LoVo (cell line): ENCODE results near the gene CCDC110.

Experiments
- DNase-seq: peaks from one replicate; pipeline ENCODE4 v3.0.0-alpha.2; 2016; ENCODE audit warnings: low spot score

Gene CCDC110

DNA sequence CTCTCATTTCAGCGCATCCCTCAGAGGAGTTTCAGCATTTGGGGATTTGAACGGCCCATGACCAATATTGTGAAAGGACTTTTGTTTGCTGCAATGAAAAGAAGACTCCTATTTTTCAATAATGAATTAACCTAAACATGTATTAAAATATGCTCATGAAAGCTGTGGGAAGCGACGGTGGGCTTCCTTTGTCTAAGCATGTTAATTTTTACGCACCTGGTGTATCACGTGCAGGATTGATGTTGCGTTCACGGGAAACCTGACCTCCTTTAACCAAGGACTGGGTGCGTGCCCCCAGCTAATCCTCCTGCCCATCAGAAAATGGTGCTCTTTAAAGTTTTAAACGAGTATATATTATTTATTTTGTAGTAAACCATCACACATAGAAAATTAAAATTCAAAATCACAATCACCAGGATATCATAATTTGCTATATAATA lies 590 bp upstream of the CCDC110 start:
- no peak for DNase-seq

DNA sequence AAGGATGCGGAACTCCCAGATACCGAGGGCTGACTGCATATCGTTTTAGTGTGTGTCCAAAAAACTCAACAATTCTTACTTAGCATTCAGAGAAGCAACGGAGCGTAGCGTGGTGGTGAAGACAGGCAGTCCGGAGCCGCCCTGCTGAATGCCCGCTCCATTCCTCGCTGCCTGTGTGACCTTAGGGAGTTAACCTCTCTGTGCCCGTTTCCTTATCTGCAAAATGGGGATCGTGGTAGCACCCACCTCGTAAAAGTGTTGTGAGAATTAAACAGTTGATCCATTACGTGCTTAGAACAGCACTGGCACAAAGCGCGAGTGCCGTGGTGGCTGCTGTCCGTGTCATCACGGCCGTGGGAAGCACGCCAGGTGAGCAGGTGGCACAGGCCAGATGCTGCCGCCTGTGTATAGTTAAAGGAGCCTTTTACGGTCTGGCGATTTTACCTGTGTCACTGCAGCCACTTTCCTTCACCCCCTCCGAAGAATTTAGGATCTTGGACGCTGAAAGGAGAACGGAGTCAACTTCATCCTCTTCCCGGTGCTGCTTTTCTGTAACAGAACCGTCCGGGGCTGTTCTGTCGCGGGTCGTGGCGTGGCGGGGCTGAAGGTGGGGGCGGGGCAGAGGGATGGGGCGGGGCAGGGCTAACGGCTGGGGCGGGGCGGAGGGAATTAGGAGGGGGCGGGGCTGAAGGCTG lies 885 bp downstream of the CCDC110 start:
- no peak for DNase-seq

DNA sequence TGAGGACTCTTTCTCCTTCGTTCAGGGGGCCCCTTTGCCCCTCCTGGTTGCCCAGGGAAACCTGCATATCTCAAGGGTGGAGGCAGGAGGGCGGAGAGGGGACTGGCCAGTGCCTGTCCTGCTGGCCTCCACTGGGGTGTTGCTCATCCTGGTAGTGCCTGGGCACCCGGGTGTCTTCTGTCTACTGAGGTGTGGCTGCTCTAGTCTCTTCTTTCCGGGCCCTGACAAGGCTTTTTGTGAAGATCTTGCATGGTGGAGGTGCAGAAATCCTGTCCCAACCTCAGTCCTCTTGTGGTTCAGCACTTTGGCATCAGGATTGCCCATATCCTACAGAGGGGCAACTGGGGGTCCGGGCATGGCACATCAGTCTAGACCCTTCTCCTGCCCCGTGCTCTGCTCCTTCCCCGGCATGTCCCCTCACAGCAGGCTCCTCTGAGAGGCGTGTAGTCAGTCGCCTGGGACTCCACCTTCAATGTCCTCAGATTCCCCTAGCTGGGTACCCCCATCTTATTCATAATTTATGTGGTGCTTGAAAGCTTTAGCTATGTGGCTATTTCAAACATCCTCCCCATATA lies 1.9 kb downstream of the CCDC110 start:
- DNase-seq = no peak

GRCh38 chr4:185468999-185469398 lies 2.5 kb downstream of the CCDC110 start:
- DNase-seq = no peak

GRCh38 chr4:185467991-185468390 lies 3.5 kb downstream of the CCDC110 start:
- no peak for DNase-seq

- no peak for DNase-seq
Observed at GRCh38 chr4:185467101-185467500, 4.4 kb downstream of the CCDC110 start.

- no peak for DNase-seq
Observed at GRCh38 chr4:185465707-185466106, 5.8 kb downstream of the CCDC110 start.

GRCh38 chr4:185464887-185465286 lies 6.6 kb downstream of the CCDC110 start:
- DNase-seq = no peak

DNA sequence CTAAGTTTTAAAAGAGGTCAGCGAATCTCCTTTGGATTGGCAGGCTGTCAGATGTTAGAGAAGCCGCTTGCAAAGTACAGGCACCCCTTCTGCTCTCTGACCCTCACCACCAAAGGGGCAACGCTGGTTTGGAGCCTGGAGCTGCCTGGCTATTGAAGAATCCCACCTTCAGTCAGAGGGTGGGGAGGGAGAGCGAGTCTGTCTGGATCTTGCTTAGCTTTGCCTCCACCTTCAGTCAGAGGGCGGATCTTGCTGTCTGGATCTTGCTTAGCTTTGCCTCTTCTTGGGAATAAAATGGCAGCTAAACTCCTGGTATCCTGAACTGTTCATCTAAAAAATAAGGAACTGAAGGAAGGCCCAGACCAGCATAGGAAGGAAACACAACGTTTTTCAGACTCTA lies 7.3 kb downstream of the CCDC110 start:
- no peak for DNase-seq

GRCh38 chr4:185463541-185463940 lies 8.0 kb downstream of the CCDC110 start:
- no peak for DNase-seq

DNA sequence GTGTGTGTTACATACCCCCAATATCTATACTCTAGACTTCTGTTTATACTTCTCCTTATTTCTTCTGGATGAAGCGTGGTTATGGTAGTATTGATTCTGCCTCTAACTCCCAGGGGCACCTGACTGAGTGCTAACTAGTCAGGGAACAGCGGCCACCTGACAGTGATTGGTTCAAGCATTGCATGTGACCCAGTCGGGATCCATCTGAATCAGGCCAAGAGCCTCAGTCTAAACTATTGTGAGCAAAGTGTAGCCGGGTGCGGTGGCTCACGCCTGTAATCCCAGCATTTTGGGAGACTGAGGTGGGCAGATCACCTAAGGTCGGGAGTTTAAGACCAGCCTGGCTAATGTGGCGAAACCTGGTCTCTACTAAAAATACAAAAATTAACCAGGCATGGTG lies 10.0 kb downstream of the CCDC110 start:
- DNase-seq = no peak

- no peak for DNase-seq
Observed at GRCh38 chr4:185457136-185457535, 14.4 kb downstream of the CCDC110 start.

- DNase-seq = no peak
Observed at GRCh38 chr4:185456131-185456530, 15.4 kb downstream of the CCDC110 start.

- DNase-seq = no peak
Observed at GRCh38 chr4:185445209-185445608, 26.3 kb downstream of the CCDC110 start.

GRCh38 chr4:185441479-185441878 lies 30.1 kb downstream of the CCDC110 start:
- DNase-seq = no peak

GRCh38 chr4:185437809-185438208 lies 33.7 kb downstream of the CCDC110 start:
- no peak for DNase-seq

DNA sequence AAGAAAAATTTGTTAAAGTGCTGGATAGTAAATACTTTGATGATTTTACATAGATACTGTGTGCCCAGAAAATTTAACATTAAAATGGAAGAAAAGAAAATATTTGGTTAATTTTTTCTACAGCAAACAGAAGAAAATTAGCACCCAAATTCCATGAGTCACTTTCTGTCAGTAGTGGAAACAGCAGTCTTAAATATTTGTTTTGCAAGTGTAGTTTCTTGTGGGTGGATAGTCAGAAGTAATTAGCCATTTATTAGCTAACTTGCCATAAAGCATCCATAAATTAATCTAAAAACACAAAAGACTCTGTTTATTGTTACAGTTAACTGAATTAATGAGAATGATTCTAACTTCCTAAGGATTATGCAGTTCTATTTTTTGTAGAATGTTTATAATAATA lies 36.1 kb downstream of the CCDC110 start:
- no peak for DNase-seq

- DNase-seq = no peak
Observed at GRCh38 chr4:185429660-185430059, 41.9 kb downstream of the CCDC110 start.

DNA sequence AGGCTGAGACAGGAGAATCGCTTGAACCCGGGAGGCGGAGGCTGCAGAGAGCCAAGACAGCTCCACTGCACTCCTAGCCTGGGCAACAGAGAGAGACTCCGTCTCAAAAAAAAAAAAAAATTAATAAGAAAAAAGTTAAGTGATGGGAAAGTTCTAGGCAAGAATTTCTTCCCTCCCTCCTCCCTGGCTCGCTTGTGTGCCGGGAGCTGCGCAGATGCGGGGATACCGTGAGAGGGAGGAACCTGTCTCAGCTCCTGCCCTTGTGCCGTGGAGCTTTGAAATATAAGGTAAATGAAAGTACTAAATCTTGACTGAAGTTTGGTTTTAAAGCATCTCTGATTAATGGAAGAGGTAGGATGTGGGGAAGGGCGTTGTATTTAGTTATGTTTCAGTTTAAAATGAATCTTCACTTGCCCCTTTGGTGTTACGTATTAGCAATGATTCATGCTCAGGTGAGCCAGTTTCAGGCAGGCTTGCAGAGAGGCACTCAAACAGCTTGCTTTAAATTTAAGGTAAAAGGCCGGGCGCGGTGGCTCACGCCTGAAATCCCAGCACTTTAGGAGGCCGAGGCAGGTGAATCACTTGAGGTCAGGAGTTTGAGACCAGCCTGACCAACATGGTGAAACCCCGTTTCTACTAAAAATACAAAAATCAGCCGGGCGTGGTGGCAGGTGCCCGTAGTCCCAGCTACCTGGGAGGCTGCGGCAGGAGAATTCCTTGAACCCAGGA lies 44.4 kb downstream of the CCDC110 start:
- DNase-seq = no peak

DNA sequence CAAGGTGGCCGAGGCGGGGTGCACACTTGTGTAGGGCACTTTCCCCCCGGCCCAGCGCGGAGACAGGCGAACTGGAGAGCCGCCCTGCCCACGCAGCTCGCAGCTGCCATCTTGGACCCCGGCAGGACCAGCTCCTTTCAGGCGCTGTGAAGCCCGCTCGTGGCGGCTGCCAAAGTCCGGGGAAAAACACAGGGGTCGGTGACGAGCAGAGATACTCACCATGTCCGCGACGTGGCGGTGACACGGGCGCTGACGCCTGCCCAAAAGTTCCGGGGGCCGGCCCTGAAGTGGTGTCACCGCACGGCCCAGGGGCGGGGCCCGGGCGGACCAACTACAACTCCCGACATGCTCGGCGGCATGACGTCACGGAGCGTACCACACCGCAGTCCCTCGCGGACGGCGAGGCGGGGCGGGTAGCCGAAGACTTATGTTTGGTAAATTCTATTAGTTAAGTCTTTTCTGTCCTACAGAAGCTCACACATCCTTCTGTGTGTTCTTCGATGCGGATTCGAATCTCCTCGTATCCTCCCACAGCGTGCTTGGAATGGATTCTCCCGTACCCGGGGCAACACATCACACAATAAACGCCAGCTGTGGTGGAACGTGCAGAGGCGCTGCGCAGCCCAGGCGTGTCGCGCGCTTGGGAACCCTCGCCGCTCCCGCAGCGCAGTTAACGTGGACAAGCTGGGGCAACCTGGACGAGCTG lies 45.7 kb downstream of the CCDC110 start, which contains the start of gene UFSP2:
TSS of gene UFSP2 (minus strand) at position 318 of the 706 bp plus-strand sequence. CDS start at position 222, 96 bp downstream.
- peak; percentile 85 for DNase-seq

DNA sequence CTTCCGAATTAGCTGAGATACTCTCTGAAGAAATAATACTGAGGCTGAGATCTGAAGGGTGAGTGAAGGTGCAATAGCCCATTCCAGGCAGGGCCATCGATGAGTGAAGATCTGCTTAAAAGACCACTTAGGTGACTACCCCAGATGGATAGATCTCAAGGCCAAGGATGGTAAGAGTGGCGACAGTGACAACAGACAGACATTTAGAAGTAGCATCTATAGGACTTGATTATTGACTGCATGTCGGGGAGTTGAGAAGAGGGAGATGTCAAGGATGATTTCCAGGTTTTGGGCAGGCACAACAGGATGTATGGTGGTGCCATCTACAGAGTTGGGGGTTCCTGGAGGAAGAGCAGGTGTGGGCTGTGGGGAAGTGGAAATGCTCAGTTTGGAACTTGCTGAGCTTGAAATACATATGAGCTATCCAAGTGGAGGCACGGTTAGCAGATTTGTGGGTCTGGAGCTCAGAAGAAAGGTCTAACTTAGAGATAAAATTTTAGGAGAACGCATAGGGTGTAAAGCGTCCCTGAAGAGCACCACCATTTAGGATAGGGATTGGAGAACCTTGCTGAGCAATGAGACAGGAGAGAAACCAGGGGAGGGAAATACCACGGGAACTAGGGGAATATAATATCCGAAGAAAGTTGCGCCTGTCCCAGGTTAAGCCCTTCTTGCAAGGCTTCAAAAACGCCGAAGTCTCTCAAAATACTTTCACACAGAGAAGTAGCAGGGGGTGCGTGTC lies 46.5 kb downstream of the CCDC110 start:
- no peak for DNase-seq
